ENCODE data around the gene CPA5. TPM values are rescaled to one million over a fixed set of nuclear protein-coding genes. Genes with fewer than 3 reads are reported as not detected.

The CPA5 gene
- total RNA-seq, 1 donor from 2014 or later: not detected

GRCh38 chr7:130364451-130364850, 19.8 kb downstream of the CPA5 start:
- no peak for DNase-seq (ENCODE audit: low read depth)
- Histone ChIP-seq H3K4me3 (ENCODE audit: low read depth, low read length) (no peak overlapping the region), H3K27me3 (ENCODE audit: control insufficient read depth, insufficient read depth, low read length) (no peaks in the 10 kb centered on the region), H3K36me3 (ENCODE audit: control insufficient read depth, insufficient read depth, low read length) (no peaks in the 10 kb centered on the region)
- no peak for FAIRE-seq
- no peak for TF ChIP-seq CTCF (IDR thresholded peaks at IDR 0.05; ENCODE audit: insufficient read depth, low read length, severe bottlenecking)

GRCh38 chr7:130365088-130365487, 20.5 kb downstream of the CPA5 start:
- DNase-seq (ENCODE audit: low read depth): no peak
- Histone ChIP-seq H3K4me3 (ENCODE audit: low read depth, low read length) (no peak overlapping the region), H3K27me3 (ENCODE audit: control insufficient read depth, insufficient read depth, low read length) (no peaks in the 10 kb centered on the region), H3K36me3 (ENCODE audit: control insufficient read depth, insufficient read depth, low read length) (no peaks in the 10 kb centered on the region)
- FAIRE-seq: no peak
- TF ChIP-seq CTCF (IDR thresholded peaks at IDR 0.05; ENCODE audit: insufficient read depth, low read length, severe bottlenecking): no peak

- DNase-seq (ENCODE audit: low read depth) (peak; percentile 59), FAIRE-seq (no peak)
- no peak for TF ChIP-seq CTCF (IDR thresholded peaks at IDR 0.05; ENCODE audit: insufficient read depth, low read length, severe bottlenecking)
- no peaks in the 10 kb centered on the region for H3K27me3 ChIP-seq (ENCODE audit: control insufficient read depth, insufficient read depth, low read length)
- no peak overlapping the region for H3K4me3 ChIP-seq (ENCODE audit: low read depth, low read length)
- no peaks in the 10 kb centered on the region for H3K36me3 ChIP-seq (ENCODE audit: control insufficient read depth, insufficient read depth, low read length)
These were observed 21.2 kb downstream of the CPA5 start for GRCh38 chr7:130365511-130366441.

GRCh38 chr7:130366564-130366963, 21.9 kb downstream of the CPA5 start:
- no peak overlapping the region for H3K4me3 ChIP-seq (ENCODE audit: low read depth, low read length)
- H3K36me3 ChIP-seq (ENCODE audit: control insufficient read depth, insufficient read depth, low read length): no peaks in the 10 kb centered on the region
- TF ChIP-seq CTCF (IDR thresholded peaks at IDR 0.05; ENCODE audit: insufficient read depth, low read length, severe bottlenecking): no peak
- no peak for DNase-seq (ENCODE audit: low read depth)
- H3K27me3 ChIP-seq (ENCODE audit: control insufficient read depth, insufficient read depth, low read length): no peaks in the 10 kb centered on the region
- no peak for FAIRE-seq

GRCh38 chr7:130367088-130367755, 22.6 kb downstream of the CPA5 start:
- TF ChIP-seq CTCF (IDR thresholded peaks at IDR 0.05; ENCODE audit: insufficient read depth, low read length, severe bottlenecking): no peak
- no peaks in the 10 kb centered on the region for H3K27me3 ChIP-seq (ENCODE audit: control insufficient read depth, insufficient read depth, low read length)
- no peaks in the 10 kb centered on the region for H3K36me3 ChIP-seq (ENCODE audit: control insufficient read depth, insufficient read depth, low read length)
- DNase-seq (ENCODE audit: low read depth): no peak
- H3K4me3 ChIP-seq (ENCODE audit: low read depth, low read length): no peak overlapping the region
- no peak for FAIRE-seq

Data from bronchial epithelial cell (primary cell).